ENCODE results near the gene BBLN. TPM values are rescaled to one million over a fixed set of nuclear protein-coding genes. Genes with fewer than 3 reads are reported as not detected.

The BBLN gene
- polyA plus RNA-seq, 1 donor from 2014 or later = 330 TPM

- Histone ChIP-seq H3K27ac (ENCODE audit: low read length) (no peak overlapping the region), H3K4me3 (ENCODE audit: low read length) (no peak overlapping the region), H3K36me3 (ENCODE audit: insufficient read depth, low read length) (no peaks in the 10 kb centered on the region), H3K27me3 (ENCODE audit: insufficient read depth, low read depth, low read length) (no peaks in the 10 kb centered on the region), H4K20me1 (ENCODE audit: insufficient read depth) (no peaks in the 10 kb centered on the region), H3K9me3 (ENCODE audit: low read length) (no peaks in the 10 kb centered on the region), H3K4me2 (ENCODE audit: low read length) (no peak overlapping the region), H2AFZ (ENCODE audit: low read depth, low read length) (no peak overlapping the region), H3K9ac (ENCODE audit: low read length) (no peak overlapping the region), H3K9me2 (ENCODE audit: insufficient read depth, low read length) (no peaks in the 10 kb centered on the region), H3K79me2 (replicated peaks; ENCODE audit: insufficient read depth, low read length) (peaks cover 3% of the 10 kb centered on the region), H3F3A (ENCODE audit: insufficient read depth, low read length, poor library complexity, severe bottlenecking) (no peaks in the 10 kb centered on the region)
- TF ChIP-seq SMC3 (conservative IDR thresholded peaks at IDR 0.05; ENCODE audit: poor library complexity) (no peak), EZH2 (IDR thresholded peaks at IDR 0.05; ENCODE audit: borderline replicate concordance, insufficient read depth, low read length, poor library complexity, severe bottlenecking) (no peak), MXI1 (conservative IDR thresholded peaks at IDR 0.05; ENCODE audit: poor library complexity, severe bottlenecking) (no peak), CTCF (IDR thresholded peaks at IDR 0.05; ENCODE audit: poor library complexity, severe bottlenecking) (no peak), POLR2AphosphoS5 (IDR thresholded peaks at IDR 0.05) (no peak), RAD21 (conservative IDR thresholded peaks at IDR 0.05) (no peak), REST (IDR thresholded peaks at IDR 0.05; ENCODE audit: borderline replicate concordance) (no peak), TAF1 (IDR thresholded peaks at IDR 0.05; ENCODE audit: low read depth) (no peak), EP300 (conservative IDR thresholded peaks at IDR 0.05; ENCODE audit: poor library complexity, severe bottlenecking) (no peak)
These were observed 38.6 kb upstream of the BBLN start for GRCh38 chr9:128121466-128121810.

- peaks cover 9% of the 10 kb centered on the region for H3K79me2 ChIP-seq (replicated peaks; ENCODE audit: insufficient read depth, low read length)
- no peak overlapping the region for H3K4me2 ChIP-seq (ENCODE audit: low read length)
- no peaks in the 10 kb centered on the region for H3K9me2 ChIP-seq (ENCODE audit: insufficient read depth, low read length)
- H3F3A ChIP-seq (ENCODE audit: insufficient read depth, low read length, poor library complexity, severe bottlenecking) = no peaks in the 10 kb centered on the region
- no peaks in the 10 kb centered on the region for H4K20me1 ChIP-seq (ENCODE audit: insufficient read depth)
- no peak overlapping the region for H3K9ac ChIP-seq (ENCODE audit: low read length)
- no peak for TF ChIP-seq EZH2 (IDR thresholded peaks at IDR 0.05; ENCODE audit: borderline replicate concordance, insufficient read depth, low read length, poor library complexity, severe bottlenecking)
- TF ChIP-seq REST (IDR thresholded peaks at IDR 0.05; ENCODE audit: borderline replicate concordance) = no peak
- no peak for TF ChIP-seq TAF1 (IDR thresholded peaks at IDR 0.05; ENCODE audit: low read depth)
- TF ChIP-seq RAD21 (conservative IDR thresholded peaks at IDR 0.05) = no peak
- no peak for TF ChIP-seq MXI1 (conservative IDR thresholded peaks at IDR 0.05; ENCODE audit: poor library complexity, severe bottlenecking)
- TF ChIP-seq SMC3 (conservative IDR thresholded peaks at IDR 0.05; ENCODE audit: poor library complexity) = no peak
- TF ChIP-seq EP300 (conservative IDR thresholded peaks at IDR 0.05; ENCODE audit: poor library complexity, severe bottlenecking) = no peak
- TF ChIP-seq CTCF (IDR thresholded peaks at IDR 0.05; ENCODE audit: poor library complexity, severe bottlenecking) = no peak
- no peak for TF ChIP-seq POLR2AphosphoS5 (IDR thresholded peaks at IDR 0.05)
- H3K9me3 ChIP-seq (ENCODE audit: low read length) = no peaks in the 10 kb centered on the region
- no peak overlapping the region for H3K4me3 ChIP-seq (ENCODE audit: low read length)
- no peak overlapping the region for H2AFZ ChIP-seq (ENCODE audit: low read depth, low read length)
- no peaks in the 10 kb centered on the region for H3K27me3 ChIP-seq (ENCODE audit: insufficient read depth, low read depth, low read length)
- H3K27ac ChIP-seq (ENCODE audit: low read length) = no peak overlapping the region
- no peaks in the 10 kb centered on the region for H3K36me3 ChIP-seq (ENCODE audit: insufficient read depth, low read length)
These were observed 37.9 kb upstream of the BBLN start for GRCh38 chr9:128121924-128122808.

Measured in neural cell (in vitro differentiated cells).